IMR-90 (cell line): ENCODE measurements around the gene ARMC9. TPM values are rescaled to one million over a fixed set of nuclear protein-coding genes. Genes with fewer than 3 reads are reported as not detected.

Experiments
- ATAC-seq: fragments of 200-7000 bp; cut with Tn5 transposase; 2 replicates; pipeline ENCODE4 v1.9.1; 2020; ENCODE audit warnings: low read depth, mild to moderate bottlenecking, moderate library complexity
- BruUV-seq: library from RNA; stranded (reverse); fragments of 400-500 nt; replicated peaks from 2 replicates; lab custom pipeline; 2021; lab: Mats Ljungman, UMichigan
- CTCF ChIA-PET: fragments of 300-600 bp; formaldehyde crosslinking; extraction: SDS; loops from one replicate; lab custom pipeline; 2021; ENCODE audit warnings: antibody characterized with exemption; lab: Yijun Ruan, JAX
- POLR2A ChIA-PET: fragments of 300-600 bp; sonication (Branson Sonifier 250); formaldehyde crosslinking; loops from one replicate; lab custom pipeline; 2022; ENCODE audit warnings: antibody characterized with exemption; ENCODE audit not compliant: unreplicated experiment; lab: Charles Lee
- DNase-seq: peaks from one replicate; pipeline ENCODE4 v3.0.0; 2013
- H2AFZ ChIP-seq: replicated peaks from 2 replicates; pipeline ENCODE3; 2013; ENCODE audit warnings: low read length, mild to moderate bottlenecking; ENCODE audit not compliant: poor library complexity
- H2AK5ac ChIP-seq: 2 replicates; pipeline ENCODE4 v1.6.1; 2013; ENCODE audit warnings: low read depth, low read length, inconsistent platforms
- H2AK9ac ChIP-seq: replicated peaks from 2 replicates; pipeline ENCODE3; 2013; ENCODE audit warnings: mild to moderate bottlenecking, low read depth, low read length, moderate library complexity; ENCODE audit not compliant: poor library complexity
- H2BK120ac ChIP-seq: 2 replicates; pipeline ENCODE4 v1.6.1; 2013; ENCODE audit warnings: low read depth, low read length, inconsistent platforms
- H2BK15ac ChIP-seq: 3 replicates; pipeline ENCODE4 v1.6.1; 2013; ENCODE audit warnings: low read depth, low read length, inconsistent platforms
- H2BK20ac ChIP-seq: 2 replicates; pipeline ENCODE4 v1.6.1; 2013; ENCODE audit warnings: low read depth, mild to moderate bottlenecking, inconsistent platforms, low read length, moderate library complexity
- H2BK5ac ChIP-seq: 2 replicates; pipeline ENCODE4 v1.6.1; 2013; ENCODE audit warnings: mild to moderate bottlenecking, low read depth, low read length, inconsistent platforms; ENCODE audit not compliant: poor library complexity, severe bottlenecking
- H3K14ac ChIP-seq: replicated peaks from 2 replicates; pipeline ENCODE4 v1.6.1; 2013; ENCODE audit warnings: low read depth, low read length, inconsistent platforms
- H3K18ac ChIP-seq: 2 replicates; pipeline ENCODE4 v1.6.1; 2013; ENCODE audit warnings: low read depth, low read length, control low read depth
- H3K23ac ChIP-seq: 2 replicates; pipeline ENCODE4 v1.6.1; 2013; ENCODE audit warnings: low read depth, low read length, inconsistent platforms
- H3K27ac ChIP-seq: 2 replicates; pipeline ENCODE4 v1.5.1; 2013; ENCODE audit warnings: mild to moderate bottlenecking, control low read depth, low read length; ENCODE audit not compliant: insufficient read depth
- H3K27me3 ChIP-seq: 2 replicates; pipeline ENCODE4 v1.6.1; 2013; ENCODE audit warnings: low read length; ENCODE audit not compliant: control insufficient read depth, insufficient read depth
- H3K36me3 ChIP-seq: 2 replicates; pipeline ENCODE4 v1.6.1; 2013; ENCODE audit warnings: low read length, mixed read lengths; ENCODE audit not compliant: control insufficient read depth, insufficient read depth
- H3K4ac ChIP-seq: 2 replicates; pipeline ENCODE4 v1.6.1; 2013; ENCODE audit warnings: low read depth, low read length, inconsistent platforms
- H3K4me1 ChIP-seq: 2 replicates; pipeline ENCODE4 v1.6.1; 2013; ENCODE audit warnings: low read length, mixed read lengths; ENCODE audit not compliant: control insufficient read depth, insufficient read depth
- H3K4me2 ChIP-seq: 2 replicates; pipeline ENCODE4 v1.6.1; 2013; ENCODE audit warnings: low read depth, mild to moderate bottlenecking, control low read depth, low read length, moderate library complexity
- H3K4me3 ChIP-seq: 2 replicates; pipeline ENCODE4 v1.5.1; 2013; ENCODE audit warnings: low read depth, mild to moderate bottlenecking, control low read depth, low read length, moderate library complexity; ENCODE audit not compliant: insufficient read depth
- H3K56ac ChIP-seq: 2 replicates; pipeline ENCODE4 v1.6.1; 2013; ENCODE audit warnings: low read length, inconsistent platforms; ENCODE audit not compliant: insufficient read depth; ENCODE audit errors: extremely low read depth
- H3K79me1 ChIP-seq, 2 experiments: 2 replicates each; pipeline ENCODE4 v1.6.1; 2013; ENCODE audit warnings: low read length in 2 of 2, inconsistent platforms in 1 of 2, low read depth in 1 of 2
- H3K9ac ChIP-seq: 2 replicates; pipeline ENCODE4 v1.6.1; 2013; ENCODE audit warnings: low read depth, low read length, control low read depth
- H3K9me1 ChIP-seq: 2 replicates; pipeline ENCODE4 v1.6.1; 2013; ENCODE audit warnings: low read length, inconsistent platforms; ENCODE audit not compliant: insufficient read depth
- H3K9me3 ChIP-seq: 2 replicates; pipeline ENCODE4 v1.6.1; 2013; ENCODE audit warnings: low read length; ENCODE audit not compliant: control insufficient read depth, insufficient read depth
- H4K20me1 ChIP-seq: 2 replicates; pipeline ENCODE4 v1.6.1; 2013; ENCODE audit warnings: low read length, inconsistent platforms; ENCODE audit not compliant: insufficient read depth
- H4K5ac ChIP-seq: 2 replicates; pipeline ENCODE4 v1.6.1; 2013; ENCODE audit warnings: mild to moderate bottlenecking, low read depth, low read length, control low read depth
- H4K8ac ChIP-seq, 2 experiments: 2 replicates each; pipeline ENCODE4 v1.6.1; 2013; ENCODE audit warnings: low read depth in 2 of 2, low read length in 2 of 2, control low read depth in 1 of 2, inconsistent platforms in 1 of 2
- H4K91ac ChIP-seq: 2 replicates; pipeline ENCODE4 v1.6.1; 2013; ENCODE audit warnings: low read depth, low read length, inconsistent platforms; ENCODE audit not compliant: insufficient read depth
- CHD1 ChIP-seq: IDR thresholded peaks from 2 replicates; pipeline ENCODE4 v1.6.1; 2012; ENCODE audit warnings: low read depth, low read length, improper control_type of control experiment
- NFE2L2 ChIP-seq: fragments of 150-350 bp; IDR thresholded peaks from 2 replicates; pipeline ENCODE4 v1.6.1; 2016; ENCODE audit warnings: low read depth, mild to moderate bottlenecking, low read length
- RAD21 ChIP-seq: IDR thresholded peaks from 2 replicates; pipeline ENCODE4 v1.6.1; 2012; ENCODE audit warnings: low read length, improper control_type of control experiment
- WGBS, 2 experiments: methylation state at CpG; one replicate each; pipeline versions ENCODE4 v1.1.5 to v1.1.7; 2013; ENCODE audit warnings: missing lambda C conversion rate in 2 of 2; ENCODE audit not compliant: insufficient read length in 1 of 2; ENCODE audit errors: extremely low coverage in 2 of 2; 5-methylcytosine and 5-hydroxymethylcytosine counted together
- dilution Hi-C: fragments of 300-500 bp; cut with HindIII; formaldehyde crosslinking; loops from one replicate; pipeline ENCODE4 v1.14.3; 2018; ENCODE audit warnings: low sequenced_read_pairs; ENCODE audit not compliant: unreplicated experiment
- in situ Hi-C: fragments of 300-500 bp; cut with MboI; formaldehyde crosslinking; loops from 3 replicates; pipeline ENCODE4 v1.14.3; 2019; ENCODE audit warnings: low sequenced_read_pairs, inconsistent platforms, mixed read lengths
- intact Hi-C: fragments of 100-400 bp; cut with micrococcal nuclease; formaldehyde crosslinking; loops from 2 replicates; pipeline ENCODE4 v1.10.0; 2022
- polyA plus RNA-seq, 3 experiments: library from polyadenylated mRNA; depleted of rRNA; stranded (reverse); fragments of >200 nt; gene quantifications; 2 replicates each; pipeline ENCODE4 v1.2.3, GENCODE V29; 2012; ENCODE audit warnings: low replicate concordance in 1 of 3
- total RNA-seq: library from RNA; depleted of rRNA; stranded (reverse); fragments of >200 nt; gene quantifications from 2 replicates; pipeline ENCODE4 v1.2.3, GENCODE V29; 2012
- TF ChIP-seq, protein P1 (sequence below): conservative IDR thresholded peaks from 2 replicates; pipeline ENCODE4 v1.5.1; 2012; ENCODE audit warnings: mild to moderate bottlenecking, low read depth, low read length, improper control_type of control experiment
- TF ChIP-seq, protein P2 (sequence below): fragments of 150-350 bp; IDR thresholded peaks from 2 replicates; pipeline ENCODE4 v1.6.1; 2017; ENCODE audit warnings: mild to moderate bottlenecking, antibody characterized with exemption, low read length, low read depth

The ARMC9 gene
- total and polyA plus RNA-seq, 2 of the 4 experiments (the other 2 are of a cell fraction): 36.0 to 46.6 TPM

DNA sequence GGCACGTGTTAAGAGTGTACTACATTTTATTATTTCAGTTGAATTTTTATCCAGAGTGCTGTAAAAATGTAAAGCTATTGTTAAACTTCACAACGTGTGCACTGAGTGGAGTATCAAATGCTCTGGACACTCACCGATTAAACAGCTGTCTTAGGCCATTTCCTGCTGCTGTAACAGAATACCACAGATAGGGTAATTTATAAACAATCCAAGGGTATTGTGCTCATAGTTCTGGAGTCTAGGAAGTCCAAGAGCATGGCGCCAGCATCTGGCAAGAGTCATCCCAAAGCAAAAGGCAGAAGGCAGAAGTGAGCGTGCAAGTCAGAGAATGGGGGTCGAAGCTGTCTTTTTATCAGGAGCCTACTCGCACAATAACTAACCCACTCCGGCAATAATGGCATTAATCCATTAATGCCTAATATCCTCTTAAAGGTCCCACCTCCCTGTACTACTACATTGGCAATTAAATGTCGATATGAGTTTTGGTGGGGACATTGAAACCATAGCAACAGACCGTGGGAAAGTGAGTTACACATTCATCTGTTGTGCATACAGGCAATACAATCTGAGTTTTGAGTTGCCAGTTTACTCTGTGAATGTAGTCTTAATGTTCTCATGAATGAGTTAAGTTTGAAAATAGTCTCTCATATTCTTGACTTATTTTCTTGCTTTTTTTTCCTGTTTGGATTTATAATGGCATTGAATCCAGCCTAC is 64.8 kb downstream of the ARMC9 start:
- H2BK15ac ChIP-seq: no peak overlapping the region
- H4K5ac ChIP-seq: no peak overlapping the region
- dilution Hi-C loops: no loop called here
- intact Hi-C loops: no loop called here
- H3K27ac ChIP-seq: no peak overlapping the region
- no peak overlapping the region for H3K18ac ChIP-seq
- no peak overlapping the region for H4K8ac ChIP-seq
- peaks cover 38% of the 10 kb centered on the region for H3K36me3 ChIP-seq
- WGBS, 2 experiments: no CpG with 5 or more reads among the region's 10 CpGs
- ATAC-seq (peak; percentile 75), DNase-seq (peak; percentile 74)
- no peak overlapping the region for H3K4me3 ChIP-seq
- no peaks in the 10 kb centered on the region for H3K27me3 ChIP-seq
- H2AK9ac ChIP-seq: no peak overlapping the region
- BruUV-seq: no TSS peak
- H3K4me1 ChIP-seq: no peaks in the 10 kb centered on the region
- H3K56ac ChIP-seq: no peak overlapping the region
- H2AFZ ChIP-seq: no peak overlapping the region
- no peak overlapping the region for H2AK5ac ChIP-seq
- H2BK20ac ChIP-seq: no peak overlapping the region
- H4K91ac ChIP-seq: no peak overlapping the region
- peaks cover 0 to 4% of the 10 kb centered on the region in 2 experiments; a peak in 1 of 4 replicates for H3K79me1 ChIP-seq
- TF ChIP-seq, protein P1, sequence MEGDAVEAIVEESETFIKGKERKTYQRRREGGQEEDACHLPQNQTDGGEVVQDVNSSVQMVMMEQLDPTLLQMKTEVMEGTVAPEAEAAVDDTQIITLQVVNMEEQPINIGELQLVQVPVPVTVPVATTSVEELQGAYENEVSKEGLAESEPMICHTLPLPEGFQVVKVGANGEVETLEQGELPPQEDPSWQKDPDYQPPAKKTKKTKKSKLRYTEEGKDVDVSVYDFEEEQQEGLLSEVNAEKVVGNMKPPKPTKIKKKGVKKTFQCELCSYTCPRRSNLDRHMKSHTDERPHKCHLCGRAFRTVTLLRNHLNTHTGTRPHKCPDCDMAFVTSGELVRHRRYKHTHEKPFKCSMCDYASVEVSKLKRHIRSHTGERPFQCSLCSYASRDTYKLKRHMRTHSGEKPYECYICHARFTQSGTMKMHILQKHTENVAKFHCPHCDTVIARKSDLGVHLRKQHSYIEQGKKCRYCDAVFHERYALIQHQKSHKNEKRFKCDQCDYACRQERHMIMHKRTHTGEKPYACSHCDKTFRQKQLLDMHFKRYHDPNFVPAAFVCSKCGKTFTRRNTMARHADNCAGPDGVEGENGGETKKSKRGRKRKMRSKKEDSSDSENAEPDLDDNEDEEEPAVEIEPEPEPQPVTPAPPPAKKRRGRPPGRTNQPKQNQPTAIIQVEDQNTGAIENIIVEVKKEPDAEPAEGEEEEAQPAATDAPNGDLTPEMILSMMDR: no peak
- no peak for TF ChIP-seq CHD1
- TF ChIP-seq, protein P2, sequence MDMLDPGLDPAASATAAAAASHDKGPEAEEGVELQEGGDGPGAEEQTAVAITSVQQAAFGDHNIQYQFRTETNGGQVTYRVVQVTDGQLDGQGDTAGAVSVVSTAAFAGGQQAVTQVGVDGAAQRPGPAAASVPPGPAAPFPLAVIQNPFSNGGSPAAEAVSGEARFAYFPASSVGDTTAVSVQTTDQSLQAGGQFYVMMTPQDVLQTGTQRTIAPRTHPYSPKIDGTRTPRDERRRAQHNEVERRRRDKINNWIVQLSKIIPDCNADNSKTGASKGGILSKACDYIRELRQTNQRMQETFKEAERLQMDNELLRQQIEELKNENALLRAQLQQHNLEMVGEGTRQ: no peak
- no peak for TF ChIP-seq NFE2L2
- no peak for TF ChIP-seq RAD21
- ChIA-PET POLR2A (no interaction called here), CTCF (interaction anchor here (1.0 to 1.2 kb wide), 2 partner anchors 14 to 159 kb away, joined by 3 to 4 read pairs; no protein-coding TSS in a partner anchor)
- H3K4me2 ChIP-seq: no peak overlapping the region
- no peak overlapping the region for H2BK5ac ChIP-seq
- no peak overlapping the region for H2BK120ac ChIP-seq
- no peak overlapping the region for H3K4ac ChIP-seq
- in situ Hi-C loops: no loop called here
- no peak overlapping the region for H3K23ac ChIP-seq
- no peak overlapping the region for H3K14ac ChIP-seq
- peaks cover 2% of the 10 kb centered on the region; the same call in 1 of the 2 replicates for H3K9me3 ChIP-seq
- no peaks in the 10 kb centered on the region for H4K20me1 ChIP-seq
- H3K9me1 ChIP-seq: 0 out of 2 replicates have a peak, but pooled peaks cover 12% of the 10 kb centered on the region
- H3K9ac ChIP-seq: no peak overlapping the region
